GM12875 (cell line): ENCODE results near the gene PRPF31.

ENCODE experiments used
- H3K4me3 ChIP-seq: one replicate; pipeline ENCODE4 v1.5.1; 2011; ENCODE audit warnings: low read depth, low read length, control low read depth
- TF ChIP-seq, protein P1 (sequence below): IDR thresholded peaks from 2 replicates; pipeline ENCODE4 v1.5.1; 2011; ENCODE audit warnings: low read depth, mild to moderate bottlenecking, control low read depth, inconsistent platforms, low read length, moderate library complexity, borderline replicate concordance; ENCODE audit not compliant: insufficient read depth

Gene PRPF31

DNA sequence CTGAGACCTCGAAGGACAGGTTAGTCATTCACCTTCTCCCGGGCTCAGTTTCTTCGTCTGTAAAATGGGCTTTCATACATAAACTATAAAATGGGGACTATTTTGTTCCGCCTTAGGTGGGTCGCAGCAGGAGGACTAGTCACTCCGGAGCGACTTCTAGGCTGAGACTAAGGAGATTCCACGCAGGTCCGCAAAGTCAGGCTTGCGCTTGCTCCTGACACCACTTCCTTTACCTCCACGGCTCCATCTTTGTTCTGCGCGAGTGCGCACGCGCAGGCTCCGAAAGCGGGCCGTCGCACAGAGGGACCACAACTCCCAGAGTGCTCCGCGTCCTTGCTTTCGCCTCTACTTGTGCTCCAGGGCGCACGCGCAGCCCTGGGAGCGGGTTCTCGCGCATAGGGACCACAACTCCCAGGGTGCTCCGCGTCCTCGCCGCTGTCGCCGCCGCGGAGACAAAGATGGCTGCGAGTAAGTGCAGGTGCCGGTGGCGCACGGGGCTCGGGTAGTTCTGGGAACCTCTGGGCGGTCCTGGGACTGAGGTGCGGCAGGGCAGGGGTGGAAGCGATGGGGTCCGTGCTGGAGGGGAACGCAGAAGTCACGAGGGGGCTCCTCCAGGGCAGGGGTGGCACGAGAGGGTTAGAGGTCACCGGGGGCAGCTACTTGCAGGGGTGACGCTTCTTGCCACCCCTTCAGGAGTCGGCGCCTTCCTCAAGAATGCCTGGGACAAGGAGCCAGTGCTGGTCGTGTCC, 13.0 kb upstream of the PRPF31 start, which contains the start of gene NDUFA3:
Gene NDUFA3, plus strand, starts transcription at position 435 of the 749 bp plus-strand sequence. Its CDS starts 24 bp downstream, at position 459.
- H3K4me3 ChIP-seq, result peak within 1 kb of the TSS; percentile 95
- TF ChIP-seq, protein P1, sequence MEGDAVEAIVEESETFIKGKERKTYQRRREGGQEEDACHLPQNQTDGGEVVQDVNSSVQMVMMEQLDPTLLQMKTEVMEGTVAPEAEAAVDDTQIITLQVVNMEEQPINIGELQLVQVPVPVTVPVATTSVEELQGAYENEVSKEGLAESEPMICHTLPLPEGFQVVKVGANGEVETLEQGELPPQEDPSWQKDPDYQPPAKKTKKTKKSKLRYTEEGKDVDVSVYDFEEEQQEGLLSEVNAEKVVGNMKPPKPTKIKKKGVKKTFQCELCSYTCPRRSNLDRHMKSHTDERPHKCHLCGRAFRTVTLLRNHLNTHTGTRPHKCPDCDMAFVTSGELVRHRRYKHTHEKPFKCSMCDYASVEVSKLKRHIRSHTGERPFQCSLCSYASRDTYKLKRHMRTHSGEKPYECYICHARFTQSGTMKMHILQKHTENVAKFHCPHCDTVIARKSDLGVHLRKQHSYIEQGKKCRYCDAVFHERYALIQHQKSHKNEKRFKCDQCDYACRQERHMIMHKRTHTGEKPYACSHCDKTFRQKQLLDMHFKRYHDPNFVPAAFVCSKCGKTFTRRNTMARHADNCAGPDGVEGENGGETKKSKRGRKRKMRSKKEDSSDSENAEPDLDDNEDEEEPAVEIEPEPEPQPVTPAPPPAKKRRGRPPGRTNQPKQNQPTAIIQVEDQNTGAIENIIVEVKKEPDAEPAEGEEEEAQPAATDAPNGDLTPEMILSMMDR, result no peak

GRCh38 chr19:54104998-54105715, 10.4 kb upstream of the PRPF31 start:
- no peak overlapping the region for H3K4me3 ChIP-seq
- TF ChIP-seq, protein P1, result no peak

- H3K4me3 ChIP-seq, result no peak overlapping the region
- TF ChIP-seq, protein P1, result no peak
Measured at GRCh38 chr19:54105796-54106195, 9.8 kb upstream of the PRPF31 start.

- TF ChIP-seq, protein P1, result no peak
- H3K4me3 ChIP-seq, result no peak overlapping the region
Measured at GRCh38 chr19:54106716-54107115, 8.8 kb upstream of the PRPF31 start.

GRCh38 chr19:54107876-54108490, 7.6 kb upstream of the PRPF31 start:
- no peak overlapping the region for H3K4me3 ChIP-seq
- TF ChIP-seq, protein P1, result no peak

GRCh38 chr19:54108496-54108895, 7.1 kb upstream of the PRPF31 start:
- TF ChIP-seq, protein P1, result no peak
- no peak overlapping the region for H3K4me3 ChIP-seq
